IMR-90 (cell line): ENCODE results near the gene B9D1. TPM values are rescaled to one million over a fixed set of nuclear protein-coding genes. Genes with fewer than 3 reads are reported as not detected.
A peak's percentile ranks its signal among the peaks of the same experiment; 100 is the strongest.

Experiments
- ATAC-seq: fragments of 200-7000 bp; cut with Tn5 transposase; 2 replicates; pipeline ENCODE4 v1.9.1; 2020; ENCODE audit warnings: low read depth, mild to moderate bottlenecking, moderate library complexity
- BruUV-seq: library from RNA; stranded (reverse); fragments of 400-500 nt; replicated peaks from 2 replicates; lab custom pipeline; 2021; lab: Mats Ljungman, UMichigan
- CTCF ChIA-PET: fragments of 300-600 bp; formaldehyde crosslinking; extraction: SDS; loops from one replicate; lab custom pipeline; 2021; ENCODE audit warnings: antibody characterized with exemption; lab: Yijun Ruan, JAX
- POLR2A ChIA-PET: fragments of 300-600 bp; sonication (Branson Sonifier 250); formaldehyde crosslinking; loops from one replicate; lab custom pipeline; 2022; ENCODE audit warnings: antibody characterized with exemption; ENCODE audit not compliant: unreplicated experiment; lab: Charles Lee
- DNase-seq: peaks from one replicate; pipeline ENCODE4 v3.0.0; 2013
- H2AFZ ChIP-seq: replicated peaks from 2 replicates; pipeline ENCODE3; 2013; ENCODE audit warnings: low read length, mild to moderate bottlenecking; ENCODE audit not compliant: poor library complexity
- H2AK5ac ChIP-seq: 2 replicates; pipeline ENCODE4 v1.6.1; 2013; ENCODE audit warnings: low read depth, low read length, inconsistent platforms
- H2AK9ac ChIP-seq: replicated peaks from 2 replicates; pipeline ENCODE3; 2013; ENCODE audit warnings: mild to moderate bottlenecking, low read depth, low read length, moderate library complexity; ENCODE audit not compliant: poor library complexity
- H2BK120ac ChIP-seq: 2 replicates; pipeline ENCODE4 v1.6.1; 2013; ENCODE audit warnings: low read depth, low read length, inconsistent platforms
- H2BK15ac ChIP-seq: 3 replicates; pipeline ENCODE4 v1.6.1; 2013; ENCODE audit warnings: low read depth, low read length, inconsistent platforms
- H2BK20ac ChIP-seq: 2 replicates; pipeline ENCODE4 v1.6.1; 2013; ENCODE audit warnings: low read depth, mild to moderate bottlenecking, inconsistent platforms, low read length, moderate library complexity
- H2BK5ac ChIP-seq: 2 replicates; pipeline ENCODE4 v1.6.1; 2013; ENCODE audit warnings: mild to moderate bottlenecking, low read depth, low read length, inconsistent platforms; ENCODE audit not compliant: poor library complexity, severe bottlenecking
- H3K14ac ChIP-seq: replicated peaks from 2 replicates; pipeline ENCODE4 v1.6.1; 2013; ENCODE audit warnings: low read depth, low read length, inconsistent platforms
- H3K18ac ChIP-seq: 2 replicates; pipeline ENCODE4 v1.6.1; 2013; ENCODE audit warnings: low read depth, low read length, control low read depth
- H3K23ac ChIP-seq: 2 replicates; pipeline ENCODE4 v1.6.1; 2013; ENCODE audit warnings: low read depth, low read length, inconsistent platforms
- H3K27ac ChIP-seq: 2 replicates; pipeline ENCODE4 v1.5.1; 2013; ENCODE audit warnings: mild to moderate bottlenecking, control low read depth, low read length; ENCODE audit not compliant: insufficient read depth
- H3K27me3 ChIP-seq: 2 replicates; pipeline ENCODE4 v1.6.1; 2013; ENCODE audit warnings: low read length; ENCODE audit not compliant: control insufficient read depth, insufficient read depth
- H3K36me3 ChIP-seq: 2 replicates; pipeline ENCODE4 v1.6.1; 2013; ENCODE audit warnings: low read length, mixed read lengths; ENCODE audit not compliant: control insufficient read depth, insufficient read depth
- H3K4ac ChIP-seq: 2 replicates; pipeline ENCODE4 v1.6.1; 2013; ENCODE audit warnings: low read depth, low read length, inconsistent platforms
- H3K4me1 ChIP-seq: 2 replicates; pipeline ENCODE4 v1.6.1; 2013; ENCODE audit warnings: low read length, mixed read lengths; ENCODE audit not compliant: control insufficient read depth, insufficient read depth
- H3K4me2 ChIP-seq: 2 replicates; pipeline ENCODE4 v1.6.1; 2013; ENCODE audit warnings: low read depth, mild to moderate bottlenecking, control low read depth, low read length, moderate library complexity
- H3K4me3 ChIP-seq: 2 replicates; pipeline ENCODE4 v1.5.1; 2013; ENCODE audit warnings: low read depth, mild to moderate bottlenecking, control low read depth, low read length, moderate library complexity; ENCODE audit not compliant: insufficient read depth
- H3K56ac ChIP-seq: 2 replicates; pipeline ENCODE4 v1.6.1; 2013; ENCODE audit warnings: low read length, inconsistent platforms; ENCODE audit not compliant: insufficient read depth; ENCODE audit errors: extremely low read depth
- H3K79me1 ChIP-seq, 2 experiments: 2 replicates each; pipeline ENCODE4 v1.6.1; 2013; ENCODE audit warnings: low read length in 2 of 2, inconsistent platforms in 1 of 2, low read depth in 1 of 2
- H3K9ac ChIP-seq: 2 replicates; pipeline ENCODE4 v1.6.1; 2013; ENCODE audit warnings: low read depth, low read length, control low read depth
- H3K9me1 ChIP-seq: 2 replicates; pipeline ENCODE4 v1.6.1; 2013; ENCODE audit warnings: low read length, inconsistent platforms; ENCODE audit not compliant: insufficient read depth
- H3K9me3 ChIP-seq: 2 replicates; pipeline ENCODE4 v1.6.1; 2013; ENCODE audit warnings: low read length; ENCODE audit not compliant: control insufficient read depth, insufficient read depth
- H4K20me1 ChIP-seq: 2 replicates; pipeline ENCODE4 v1.6.1; 2013; ENCODE audit warnings: low read length, inconsistent platforms; ENCODE audit not compliant: insufficient read depth
- H4K5ac ChIP-seq: 2 replicates; pipeline ENCODE4 v1.6.1; 2013; ENCODE audit warnings: mild to moderate bottlenecking, low read depth, low read length, control low read depth
- H4K8ac ChIP-seq, 2 experiments: 2 replicates each; pipeline ENCODE4 v1.6.1; 2013; ENCODE audit warnings: low read depth in 2 of 2, low read length in 2 of 2, control low read depth in 1 of 2, inconsistent platforms in 1 of 2
- H4K91ac ChIP-seq: 2 replicates; pipeline ENCODE4 v1.6.1; 2013; ENCODE audit warnings: low read depth, low read length, inconsistent platforms; ENCODE audit not compliant: insufficient read depth
- BHLHE40 ChIP-seq: fragments of 150-350 bp; IDR thresholded peaks from 2 replicates; pipeline ENCODE4 v1.6.1; 2016; ENCODE audit warnings: mild to moderate bottlenecking, low read depth, low read length
- CHD1 ChIP-seq: IDR thresholded peaks from 2 replicates; pipeline ENCODE4 v1.6.1; 2012; ENCODE audit warnings: low read depth, low read length, improper control_type of control experiment
- MAFK ChIP-seq: IDR thresholded peaks from 2 replicates; pipeline ENCODE4 v1.6.1; 2012; ENCODE audit warnings: low read depth, low read length, improper control_type of control experiment
- MXI1 ChIP-seq: IDR thresholded peaks from 2 replicates; pipeline ENCODE4 v1.6.1; 2012; ENCODE audit warnings: low read depth, mild to moderate bottlenecking, low read length, moderate library complexity, borderline replicate concordance
- POLR2A ChIP-seq: IDR thresholded peaks from 2 replicates; pipeline ENCODE4 v1.6.1; 2012; ENCODE audit warnings: mild to moderate bottlenecking, low read depth, low read length
- RCOR1 ChIP-seq: IDR thresholded peaks from 2 replicates; pipeline ENCODE4 v1.6.1; 2012; ENCODE audit warnings: mild to moderate bottlenecking, low read length, improper control_type of control experiment; ENCODE audit not compliant: insufficient replicate concordance
- RFX5 ChIP-seq: IDR thresholded peaks from 2 replicates; pipeline ENCODE4 v1.8.0; 2012; ENCODE audit warnings: low read depth, mild to moderate bottlenecking, low read length, moderate library complexity
- WGBS, 2 experiments: methylation state at CpG; one replicate each; pipeline versions ENCODE4 v1.1.5 to v1.1.7; 2013; ENCODE audit warnings: missing lambda C conversion rate in 2 of 2; ENCODE audit not compliant: insufficient read length in 1 of 2; ENCODE audit errors: extremely low coverage in 2 of 2; 5-methylcytosine and 5-hydroxymethylcytosine counted together
- dilution Hi-C: fragments of 300-500 bp; cut with HindIII; formaldehyde crosslinking; loops from one replicate; pipeline ENCODE4 v1.14.3; 2018; ENCODE audit warnings: low sequenced_read_pairs; ENCODE audit not compliant: unreplicated experiment
- in situ Hi-C: fragments of 300-500 bp; cut with MboI; formaldehyde crosslinking; loops from 3 replicates; pipeline ENCODE4 v1.14.3; 2019; ENCODE audit warnings: low sequenced_read_pairs, inconsistent platforms, mixed read lengths
- intact Hi-C: fragments of 100-400 bp; cut with micrococcal nuclease; formaldehyde crosslinking; loops from 2 replicates; pipeline ENCODE4 v1.10.0; 2022
- polyA plus RNA-seq, 3 experiments: library from polyadenylated mRNA; depleted of rRNA; stranded (reverse); fragments of >200 nt; gene quantifications; 2 replicates each; pipeline ENCODE4 v1.2.3, GENCODE V29; 2012; ENCODE audit warnings: low replicate concordance in 1 of 3
- total RNA-seq: library from RNA; depleted of rRNA; stranded (reverse); fragments of >200 nt; gene quantifications from 2 replicates; pipeline ENCODE4 v1.2.3, GENCODE V29; 2012
- TF ChIP-seq, protein P1 (sequence below): fragments of 150-350 bp; IDR thresholded peaks from 2 replicates; pipeline ENCODE4 v1.6.1; 2017; ENCODE audit warnings: mild to moderate bottlenecking, antibody characterized with exemption, low read length, low read depth
- TF ChIP-seq, protein P2 (sequence below): fragments of 150-350 bp; IDR thresholded peaks from 2 replicates; pipeline ENCODE4 v1.6.1; 2016; ENCODE audit warnings: low read depth, mild to moderate bottlenecking, low read length, moderate library complexity, borderline replicate concordance
- TF ChIP-seq, protein P3 (sequence below): conservative IDR thresholded peaks from 2 replicates; pipeline ENCODE4 v1.5.1; 2012; ENCODE audit warnings: mild to moderate bottlenecking, low read depth, low read length, improper control_type of control experiment

B9D1 gene
- total and polyA plus RNA-seq, 2 of the 4 experiments (the other 2 are of a cell fraction): 42.5 to 43.8 TPM

DNA sequence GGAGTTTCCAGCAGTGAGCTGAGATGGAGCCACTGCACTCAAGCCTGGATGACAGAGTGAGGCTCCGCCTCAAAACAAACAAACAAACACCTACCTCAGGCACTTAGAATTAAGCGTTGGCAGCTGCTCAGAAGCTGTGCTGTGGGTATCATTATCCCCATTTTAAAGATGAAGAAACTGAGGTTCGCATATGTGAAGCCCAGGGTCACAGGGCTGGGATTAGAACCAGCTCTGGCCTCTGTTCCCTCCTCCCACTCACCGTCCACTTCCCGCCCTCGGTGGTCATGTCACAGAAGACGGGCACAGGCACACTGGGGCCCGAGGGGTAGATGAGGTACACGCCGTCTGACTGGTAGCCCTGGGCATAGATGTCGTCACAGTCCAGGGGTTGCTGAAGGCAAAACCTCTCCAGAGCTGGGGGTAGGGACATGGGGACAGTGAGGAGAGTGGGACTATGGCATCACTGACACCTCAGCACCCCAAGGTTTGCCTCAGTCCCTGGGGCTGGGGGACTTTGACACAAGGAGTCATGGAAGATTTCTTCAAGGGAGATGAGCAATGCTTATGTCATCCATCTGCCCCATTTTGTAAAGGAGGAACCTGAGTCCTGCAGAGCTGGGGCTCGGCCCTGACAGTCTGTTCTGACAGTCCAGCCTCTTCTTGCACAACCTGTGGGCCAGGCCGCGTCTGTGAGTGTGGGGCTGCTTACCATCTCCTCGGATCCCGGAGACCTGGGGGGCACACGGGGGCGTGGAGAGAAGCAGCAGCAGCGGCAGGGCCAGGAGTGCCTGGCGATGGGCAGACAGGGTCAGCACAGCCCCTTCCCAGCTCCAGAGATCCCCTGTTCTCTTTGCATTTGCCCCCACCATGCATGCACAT lies 23.8 kb upstream of the B9D1 start (continued):
- TF ChIP-seq, protein P1, sequence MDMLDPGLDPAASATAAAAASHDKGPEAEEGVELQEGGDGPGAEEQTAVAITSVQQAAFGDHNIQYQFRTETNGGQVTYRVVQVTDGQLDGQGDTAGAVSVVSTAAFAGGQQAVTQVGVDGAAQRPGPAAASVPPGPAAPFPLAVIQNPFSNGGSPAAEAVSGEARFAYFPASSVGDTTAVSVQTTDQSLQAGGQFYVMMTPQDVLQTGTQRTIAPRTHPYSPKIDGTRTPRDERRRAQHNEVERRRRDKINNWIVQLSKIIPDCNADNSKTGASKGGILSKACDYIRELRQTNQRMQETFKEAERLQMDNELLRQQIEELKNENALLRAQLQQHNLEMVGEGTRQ: no peak
- TF ChIP-seq RCOR1: no peak

DNA sequence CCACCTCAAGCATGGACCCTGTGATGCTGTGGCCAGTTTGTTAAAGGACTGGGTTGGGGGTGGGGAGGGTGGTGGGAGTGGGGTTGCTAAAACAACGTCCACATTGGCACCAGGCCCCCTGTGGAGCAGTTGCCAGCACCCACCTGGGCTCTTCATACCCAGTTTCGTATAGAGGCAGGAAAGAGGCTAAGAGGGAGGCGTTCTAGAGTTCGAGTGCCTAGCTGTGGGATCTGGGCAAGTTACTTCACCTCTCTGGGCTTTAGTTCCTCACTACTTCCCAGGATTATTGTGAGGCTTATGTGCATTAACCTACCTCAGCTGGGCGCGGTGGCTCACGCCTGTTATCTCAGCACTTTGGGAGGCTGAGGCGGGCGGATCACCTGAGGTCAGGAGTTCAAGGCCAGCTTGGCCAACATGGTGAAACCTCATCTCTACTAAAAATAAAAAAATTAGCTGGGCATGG lies 23.0 kb upstream of the B9D1 start:
- Histone ChIP-seq H3K4me3 (no peak overlapping the region; the same call in 1 of the 2 replicates), H3K4ac (peak overlapping the region; percentile 92), H3K27ac (peak overlapping the region; percentile 85), H3K9ac (peak overlapping the region; percentile 32; the same call in 1 of the 2 replicates), H3K4me2 (peak overlapping the region; percentile 72; the same call in 1 of the 2 replicates), H2AK9ac (no peak overlapping the region), H3K9me1 (peaks cover 45% of the 10 kb centered on the region), H4K8ac (peak overlapping the region; percentile 29 to 63; a peak in 3 of 4 replicates), H3K14ac (peak overlapping the region; percentile 71), H2AK5ac (peak overlapping the region; percentile 98), H2BK20ac (peak overlapping the region; percentile 26; the same call in 1 of the 2 replicates), H4K5ac (peak overlapping the region; percentile 45), H3K18ac (peak overlapping the region; percentile 59), H3K4me1 (peaks cover 52% of the 10 kb centered on the region), H2BK5ac (peak overlapping the region; percentile 70), H3K36me3 (peaks cover 46% of the 10 kb centered on the region), H3K56ac (no peak overlapping the region), H2BK15ac (no peak overlapping the region; the same call in 2 of the 3 replicates), H4K20me1 (peaks cover 22% of the 10 kb centered on the region), H3K23ac (no peak overlapping the region), H3K79me1 (peaks cover 15 to 51% of the 10 kb centered on the region in 2 experiments), H2AFZ (no peak overlapping the region), H3K27me3 (no peaks in the 10 kb centered on the region), H2BK120ac (peak overlapping the region; percentile 78), H3K9me3 (no peaks in the 10 kb centered on the region), H4K91ac (peak overlapping the region; percentile 85)
- POLR2A ChIA-PET: interaction anchor here (2.2 kb wide), 1 partner anchor 8 kb away, joined by 12 read pairs; the partner anchor contains the start of gene MAPK7
- CTCF ChIA-PET: no interaction called here
- DNase-seq (no peak), ATAC-seq (no peak)
- no peak for TF ChIP-seq MXI1
- no peak for TF ChIP-seq MAFK
- TF ChIP-seq CHD1: no peak
- no peak for TF ChIP-seq BHLHE40
- no peak for TF ChIP-seq RFX5
- TF ChIP-seq, protein P2, sequence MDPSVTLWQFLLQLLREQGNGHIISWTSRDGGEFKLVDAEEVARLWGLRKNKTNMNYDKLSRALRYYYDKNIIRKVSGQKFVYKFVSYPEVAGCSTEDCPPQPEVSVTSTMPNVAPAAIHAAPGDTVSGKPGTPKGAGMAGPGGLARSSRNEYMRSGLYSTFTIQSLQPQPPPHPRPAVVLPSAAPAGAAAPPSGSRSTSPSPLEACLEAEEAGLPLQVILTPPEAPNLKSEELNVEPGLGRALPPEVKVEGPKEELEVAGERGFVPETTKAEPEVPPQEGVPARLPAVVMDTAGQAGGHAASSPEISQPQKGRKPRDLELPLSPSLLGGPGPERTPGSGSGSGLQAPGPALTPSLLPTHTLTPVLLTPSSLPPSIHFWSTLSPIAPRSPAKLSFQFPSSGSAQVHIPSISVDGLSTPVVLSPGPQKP: no peak
- TF ChIP-seq, protein P3, sequence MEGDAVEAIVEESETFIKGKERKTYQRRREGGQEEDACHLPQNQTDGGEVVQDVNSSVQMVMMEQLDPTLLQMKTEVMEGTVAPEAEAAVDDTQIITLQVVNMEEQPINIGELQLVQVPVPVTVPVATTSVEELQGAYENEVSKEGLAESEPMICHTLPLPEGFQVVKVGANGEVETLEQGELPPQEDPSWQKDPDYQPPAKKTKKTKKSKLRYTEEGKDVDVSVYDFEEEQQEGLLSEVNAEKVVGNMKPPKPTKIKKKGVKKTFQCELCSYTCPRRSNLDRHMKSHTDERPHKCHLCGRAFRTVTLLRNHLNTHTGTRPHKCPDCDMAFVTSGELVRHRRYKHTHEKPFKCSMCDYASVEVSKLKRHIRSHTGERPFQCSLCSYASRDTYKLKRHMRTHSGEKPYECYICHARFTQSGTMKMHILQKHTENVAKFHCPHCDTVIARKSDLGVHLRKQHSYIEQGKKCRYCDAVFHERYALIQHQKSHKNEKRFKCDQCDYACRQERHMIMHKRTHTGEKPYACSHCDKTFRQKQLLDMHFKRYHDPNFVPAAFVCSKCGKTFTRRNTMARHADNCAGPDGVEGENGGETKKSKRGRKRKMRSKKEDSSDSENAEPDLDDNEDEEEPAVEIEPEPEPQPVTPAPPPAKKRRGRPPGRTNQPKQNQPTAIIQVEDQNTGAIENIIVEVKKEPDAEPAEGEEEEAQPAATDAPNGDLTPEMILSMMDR: no peak
- no peak for TF ChIP-seq POLR2A
- in situ Hi-C loops: no loop called here
- BruUV-seq: no TSS peak
- no CpG with 5 or more reads among the region's 9 CpGs for WGBS, 2 experiments
- intact Hi-C loops: no loop called here
- dilution Hi-C loops: no loop called here
